Gastrocnemius medialis (tissue), 4 donors: ENCODE results near the gene PLB1. TPM values are rescaled to one million over a fixed set of nuclear protein-coding genes. Genes with fewer than 3 reads are reported as not detected.
"Not testable (repeated sequence)": the region's sequence is repeated elsewhere in the genome, so short reads cannot be mapped to it uniquely, and the experiment has no call there.

ENCODE experiments used
- ATAC-seq, 2 donors: fragments of 150-250 bp; one replicate each; pipeline ENCODE4 v1.9.1; 2016
- DNase-seq, 2 donors: peaks; one replicate each; pipeline ENCODE4 v3.0.0-alpha.2; 2019
- H3K27ac ChIP-seq, 4 donors: fragments of 200-600 bp; sonication (generic); 1 replicate in 1 of 4; 2 replicates in 3 of 4; pipeline ENCODE4 v1.5.1; 2016 to 2018; ENCODE audit warnings: mild to moderate bottlenecking in 2 of 4, moderate library complexity in 1 of 4
- H3K27me3 ChIP-seq, 3 donors: fragments of 200-600 bp; sonication (generic) in 2 of 3; 1 replicate in 1 of 3; 2 replicates in 2 of 3; pipeline versions ENCODE4 v1.5.1 to v1.6.0; 2016 to 2019; ENCODE audit warnings: mild to moderate bottlenecking in 1 of 3, moderate library complexity in 1 of 3
- H3K36me3 ChIP-seq, 2 donors: fragments of 200-600 bp; sonication (generic) in 1 of 2; one replicate each; pipeline ENCODE4 v1.5.1; 2017 to 2018
- H3K4me1 ChIP-seq, 2 donors: fragments of 200-600 bp; sonication (generic) in 1 of 2; one replicate each; pipeline ENCODE4 v1.5.1; 2016 to 2017; ENCODE audit warnings: mild to moderate bottlenecking in 2 of 2
- H3K4me3 ChIP-seq, 4 donors: fragments of 200-600 bp; sonication (generic) in 3 of 4; 1 replicate in 1 of 4; 2 replicates in 3 of 4; pipeline ENCODE4 v1.5.1; 2016 to 2019; ENCODE audit warnings: mild to moderate bottlenecking in 2 of 4
- H3K9me3 ChIP-seq, 3 donors: fragments of 200-600 bp; sonication (generic) in 2 of 3; 1 replicate in 1 of 3; 2 replicates in 2 of 3; pipeline ENCODE4 v1.5.1; 2016 to 2019
- POLR2A ChIP-seq, 2 donors: fragments of 450-650 bp; IDR thresholded peaks; one replicate each; pipeline ENCODE4 v1.6.1; 2017; ENCODE audit warnings: antibody characterized with exemption in 2 of 2, mild to moderate bottlenecking in 2 of 2, moderate library complexity in 2 of 2
- in situ Hi-C, 4 donors: fragments of 200-750 bp; cut with MboI; loops; one replicate each; pipeline versions ENCODE4 v1.15.0 to v1.8.0; 2017; ENCODE audit warnings: low sequenced_read_pairs in 4 of 4
- intact Hi-C: fragments of 100-400 bp; cut with DNase I; formaldehyde crosslinking; loops from one replicate; pipeline ENCODE4 v1.15.1; 2023; ENCODE audit warnings: low total_unique reads
- total RNA-seq, 4 donors: library from RNA; depleted of rRNA; stranded (reverse); fragments of >200 nt; gene quantifications; one replicate each; pipeline versions ENCODE4 v1.1.0 to v1.2.3, GENCODE V29; 2016
- TF ChIP-seq, protein P1 (sequence below), 5 experiments: fragments of 450-650 bp in 3 of 5; fragments of 200-600 bp in 2 of 5; sonication (generic) in 2 of 5; IDR thresholded peaks in 4 of 5; conservative IDR thresholded peaks in 1 of 5; 1 replicate in 4 of 5; 2 replicates in 1 of 5; pipeline ENCODE4 v1.5.1; 2016 to 2019; ENCODE audit warnings: antibody characterized with exemption in 5 of 5, mild to moderate bottlenecking in 3 of 5, moderate library complexity in 3 of 5

PLB1 gene
- total RNA-seq, 4 donors from 2014 or later = 1.2 to 4.3 (median 2.8) TPM

DNA sequence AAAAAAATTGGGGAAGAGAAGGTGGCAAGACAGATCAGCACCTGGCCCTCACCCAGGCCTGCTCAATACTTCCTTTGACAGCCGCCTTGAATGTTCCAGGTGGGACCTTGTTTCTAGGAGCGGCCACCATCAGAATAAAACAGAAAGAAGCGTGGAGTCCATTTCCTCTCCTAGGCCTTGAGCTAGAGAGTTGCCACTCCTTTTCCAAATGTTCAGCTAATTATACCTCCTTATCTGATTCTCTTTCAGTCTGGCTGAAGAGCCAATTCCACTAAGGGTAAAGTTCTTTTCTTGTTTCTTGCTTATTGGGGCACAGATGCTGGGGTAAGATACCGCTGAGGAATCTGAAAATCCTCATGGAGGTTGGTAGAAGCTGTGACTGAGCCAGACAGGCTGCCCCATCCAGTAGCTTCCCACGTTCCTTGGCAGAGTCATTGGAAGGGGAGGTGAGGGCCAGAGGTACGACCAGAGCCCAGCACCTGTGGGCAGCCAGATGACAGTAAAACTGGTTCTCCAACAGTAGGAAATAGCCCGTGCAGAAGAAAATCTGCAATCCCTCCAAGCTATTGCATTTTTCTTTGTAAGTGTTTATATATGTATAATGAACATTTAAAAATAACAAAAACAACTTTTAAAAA is 51.5 kb downstream of the PLB1 start:
- no peaks in the 10 kb centered on the region for H3K27me3 ChIP-seq
- intact Hi-C loops = no loop called here
- peaks cover 3 to 8% of the 10 kb centered on the region in 2 donors for H3K4me1 ChIP-seq
- TF ChIP-seq, protein P1, sequence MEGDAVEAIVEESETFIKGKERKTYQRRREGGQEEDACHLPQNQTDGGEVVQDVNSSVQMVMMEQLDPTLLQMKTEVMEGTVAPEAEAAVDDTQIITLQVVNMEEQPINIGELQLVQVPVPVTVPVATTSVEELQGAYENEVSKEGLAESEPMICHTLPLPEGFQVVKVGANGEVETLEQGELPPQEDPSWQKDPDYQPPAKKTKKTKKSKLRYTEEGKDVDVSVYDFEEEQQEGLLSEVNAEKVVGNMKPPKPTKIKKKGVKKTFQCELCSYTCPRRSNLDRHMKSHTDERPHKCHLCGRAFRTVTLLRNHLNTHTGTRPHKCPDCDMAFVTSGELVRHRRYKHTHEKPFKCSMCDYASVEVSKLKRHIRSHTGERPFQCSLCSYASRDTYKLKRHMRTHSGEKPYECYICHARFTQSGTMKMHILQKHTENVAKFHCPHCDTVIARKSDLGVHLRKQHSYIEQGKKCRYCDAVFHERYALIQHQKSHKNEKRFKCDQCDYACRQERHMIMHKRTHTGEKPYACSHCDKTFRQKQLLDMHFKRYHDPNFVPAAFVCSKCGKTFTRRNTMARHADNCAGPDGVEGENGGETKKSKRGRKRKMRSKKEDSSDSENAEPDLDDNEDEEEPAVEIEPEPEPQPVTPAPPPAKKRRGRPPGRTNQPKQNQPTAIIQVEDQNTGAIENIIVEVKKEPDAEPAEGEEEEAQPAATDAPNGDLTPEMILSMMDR (IDR thresholded peaks at IDR 0.05 in 4 of 5, conservative IDR thresholded peaks at IDR 0.05 in 1 of 5) = no peak
- no peak for TF ChIP-seq POLR2A (IDR thresholded peaks at IDR 0.05)
- H3K9me3 ChIP-seq = no peaks in the 10 kb centered on the region
- in situ Hi-C loops = no loop called here
- H3K36me3 ChIP-seq = no peaks in the 10 kb centered on the region
- H3K4me3 ChIP-seq = no peak overlapping the region
- no peak overlapping the region for H3K27ac ChIP-seq
- no peak for DNase-seq
- ATAC-seq = no peak

DNA sequence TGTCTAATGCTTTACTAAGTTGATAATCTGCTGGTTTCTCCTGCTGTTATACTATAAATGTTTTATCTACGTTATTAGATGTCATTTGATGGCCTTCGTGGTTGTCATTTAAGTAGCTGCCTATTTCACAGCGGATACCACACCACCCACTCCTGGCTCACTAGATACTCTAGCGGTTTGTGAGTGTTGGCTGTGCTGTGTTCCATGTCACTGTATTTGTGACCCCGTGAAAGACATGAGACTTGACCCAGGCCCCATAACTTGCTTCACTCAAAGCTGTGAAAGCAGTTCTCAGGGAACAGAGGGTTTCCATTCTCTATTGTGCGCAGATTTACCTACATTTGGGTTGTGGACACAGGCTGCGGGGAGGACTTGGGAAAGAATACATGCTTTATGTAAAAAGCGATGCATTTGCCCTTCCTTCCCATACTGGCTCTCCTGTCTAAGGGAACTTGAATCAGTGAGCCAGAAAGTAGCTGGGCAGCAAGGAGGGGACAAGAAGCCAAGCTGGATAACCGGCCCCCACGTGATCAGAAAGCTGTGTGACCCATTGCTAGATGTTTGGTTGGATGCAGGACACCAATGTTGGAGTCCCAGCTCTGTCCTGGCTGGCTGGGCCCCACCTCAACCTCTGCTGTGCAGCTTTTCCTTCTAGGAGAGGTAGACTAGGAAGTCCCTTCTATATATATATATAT is 52.2 kb downstream of the PLB1 start:
- no peak for DNase-seq
- Histone ChIP-seq H3K4me1 (peaks cover 3 to 8% of the 10 kb centered on the region in 2 donors), H3K4me3 (no peak overlapping the region), H3K36me3 (no peaks in the 10 kb centered on the region), H3K27ac (no peak overlapping the region), H3K9me3 (no peaks in the 10 kb centered on the region), H3K27me3 (no peaks in the 10 kb centered on the region)
- intact Hi-C loops = no loop called here
- in situ Hi-C loops = no loop called here
- no peak for TF ChIP-seq POLR2A (IDR thresholded peaks at IDR 0.05)
- TF ChIP-seq, protein P1 (IDR thresholded peaks at IDR 0.05 in 4 of 5, conservative IDR thresholded peaks at IDR 0.05 in 1 of 5) = no peak
- no peak for ATAC-seq

DNA sequence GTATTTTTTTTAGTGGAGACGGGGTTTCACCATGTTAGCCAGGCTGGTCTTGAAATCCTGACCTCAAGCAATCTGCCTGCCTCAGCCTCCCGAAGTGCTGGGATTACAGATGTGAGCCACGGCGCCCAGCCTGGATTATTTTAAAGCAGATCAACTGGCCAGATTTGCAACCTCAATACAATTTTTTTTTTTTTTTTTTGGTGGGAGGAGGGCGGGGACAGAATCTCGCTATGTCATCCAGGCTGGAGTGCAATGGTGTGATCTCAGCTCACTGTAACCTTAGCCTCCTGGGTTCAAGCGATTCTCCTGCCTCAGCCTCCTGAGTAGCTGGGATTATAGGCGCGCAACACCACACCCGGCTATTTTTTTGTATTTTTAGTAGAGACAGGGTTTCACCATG is 54.5 kb downstream of the PLB1 start:
- DNase-seq, H3K9me3 ChIP-seq, H3K36me3 ChIP-seq, ATAC-seq, H3K27ac ChIP-seq, H3K4me3 ChIP-seq, intact Hi-C loops, H3K4me1 ChIP-seq, H3K27me3 ChIP-seq: not testable (repeated sequence)
- in situ Hi-C loops = loop anchor here in 1 of 4 donors (25.0 kb wide), 1 partner anchor 337 kb away; the partner anchor contains the start of gene WDR43

DNA sequence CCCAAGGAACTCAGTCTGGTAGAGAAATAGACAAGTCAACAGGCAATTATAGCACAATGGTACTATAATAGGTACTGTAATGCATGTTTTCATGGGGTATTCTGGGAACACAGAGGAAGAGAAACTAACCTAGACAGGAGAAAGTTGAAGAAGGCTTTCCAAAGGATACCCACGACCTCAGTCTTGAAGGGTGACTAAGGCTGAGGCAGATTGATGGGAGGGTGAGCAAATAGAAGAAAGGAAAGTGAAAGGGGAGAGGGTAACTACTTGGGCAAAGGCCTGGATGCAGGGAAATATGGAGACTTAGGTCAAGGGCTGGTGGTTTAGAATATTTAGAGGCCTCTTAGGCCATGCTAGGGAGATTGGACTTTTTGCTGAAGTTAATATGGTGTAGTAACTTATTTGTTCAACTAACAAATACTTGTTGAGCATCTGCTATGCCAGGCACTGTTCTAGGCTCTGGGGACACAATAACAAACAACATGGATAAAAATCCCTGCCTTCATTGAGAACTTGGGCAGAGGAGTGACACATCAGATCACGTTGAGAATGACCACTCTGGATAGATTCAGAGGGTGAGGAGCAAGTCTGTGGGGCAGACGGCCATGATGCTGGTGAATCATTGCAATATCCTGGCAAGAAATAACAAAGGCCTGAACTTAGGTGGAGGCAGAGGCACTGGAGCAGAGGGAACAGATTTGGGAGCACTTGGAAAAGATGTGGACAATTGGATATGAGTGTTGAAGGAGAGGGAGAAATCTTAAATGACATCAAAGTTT is 56.4 kb downstream of the PLB1 start:
- no peaks in the 10 kb centered on the region for H3K4me1 ChIP-seq
- H3K27ac ChIP-seq = no peak overlapping the region
- H3K4me3 ChIP-seq = no peak overlapping the region
- TF ChIP-seq, protein P1 (IDR thresholded peaks at IDR 0.05 in 4 of 5, conservative IDR thresholded peaks at IDR 0.05 in 1 of 5) = no peak
- no peak for TF ChIP-seq POLR2A (IDR thresholded peaks at IDR 0.05)
- H3K9me3 ChIP-seq = no peaks in the 10 kb centered on the region
- no peaks in the 10 kb centered on the region for H3K36me3 ChIP-seq
- intact Hi-C loops = no loop called here
- no peak for ATAC-seq
- in situ Hi-C loops = loop anchor here in 1 of 4 donors (25.0 kb wide), 1 partner anchor 335 kb away; the partner anchor contains the start of gene WDR43
- DNase-seq = no peak
- H3K27me3 ChIP-seq = no peaks in the 10 kb centered on the region

DNA sequence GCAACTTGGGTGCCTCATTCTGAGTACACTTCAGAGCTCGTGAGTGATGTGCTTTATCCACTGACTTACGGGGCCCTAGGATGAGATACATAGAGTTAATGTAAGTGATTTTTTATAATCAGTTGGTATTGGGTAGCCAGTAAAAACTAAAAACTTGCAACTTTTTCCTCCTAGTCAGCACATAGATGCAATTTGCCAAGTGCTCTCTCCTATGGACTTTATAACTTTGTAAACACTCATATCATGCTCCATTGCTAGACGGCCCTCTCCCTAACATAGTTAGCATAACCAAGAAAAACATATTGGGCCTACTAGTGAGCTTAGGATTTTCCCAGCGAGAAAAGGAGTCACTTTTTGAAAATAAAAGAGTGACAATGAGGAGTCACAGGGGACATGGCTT is 60.4 kb downstream of the PLB1 start:
- DNase-seq = no peak

More for the DNA sequence above, 60.4 kb downstream of the PLB1 start:
- in situ Hi-C loops (loop anchor here in 1 of 4 donors (25.0 kb wide), 1 partner anchor 331 kb away; the partner anchor contains the start of gene WDR43), intact Hi-C loops (no loop called here)
- no peak for TF ChIP-seq POLR2A (IDR thresholded peaks at IDR 0.05)
- TF ChIP-seq, protein P1 (IDR thresholded peaks at IDR 0.05 in 4 of 5, conservative IDR thresholded peaks at IDR 0.05 in 1 of 5) = no peak
- Histone ChIP-seq H3K27me3 (no peaks in the 10 kb centered on the region), H3K4me1 (no peaks in the 10 kb centered on the region), H3K9me3 (no peaks in the 10 kb centered on the region), H3K36me3 (no peaks in the 10 kb centered on the region), H3K4me3 (no peak overlapping the region), H3K27ac (no peak overlapping the region)
- ATAC-seq = no peak
